Body of pancreas (tissue), 4 donors: ENCODE results near the gene DIMT1. TPM values are rescaled to one million over a fixed set of nuclear protein-coding genes. Genes with fewer than 3 reads are reported as not detected.

ENCODE experiments used
- ATAC-seq: fragments of 150-250 bp; one replicate; pipeline ENCODE4 v1.9.1; 2016
- DNase-seq, 4 donors: peaks; one replicate each; pipeline ENCODE4 v3.0.0-alpha.2; 2019
- H3K27ac ChIP-seq, 4 donors: fragments of 200-600 bp; sonication (generic); 1 replicate in 3 of 4; 2 replicates in 1 of 4; pipeline versions ENCODE4 v1.5.1 to v1.6.1; 2016 to 2019; ENCODE audit warnings: mild to moderate bottlenecking in 1 of 4, mixed read lengths in 1 of 4, moderate library complexity in 1 of 4
- H3K27me3 ChIP-seq, 2 donors: fragments of 200-600 bp; sonication (generic); one replicate each; pipeline ENCODE4 v1.6.0; 2016; ENCODE audit warnings: mild to moderate bottlenecking in 1 of 2
- H3K36me3 ChIP-seq, 2 donors: fragments of 200-600 bp; sonication (generic); replicated peaks in 1 of 2; 2 replicates each; pipeline ENCODE4 v1.5.1; 2016; ENCODE audit warnings: low read depth in 2 of 2; ENCODE audit not compliant: insufficient read depth in 1 of 2
- H3K4me1 ChIP-seq: fragments of 200-600 bp; sonication (generic); one replicate; pipeline ENCODE4 v1.6.0; 2016
- H3K4me3 ChIP-seq, 2 donors: fragments of 200-600 bp; sonication (generic); 1 replicate in 1 of 2; 2 replicates in 1 of 2; pipeline ENCODE4 v1.5.1; 2016 to 2019
- H3K9me3 ChIP-seq, 3 donors: fragments of 200-600 bp; sonication (generic); 1 replicate in 2 of 3; 2 replicates in 1 of 3; pipeline ENCODE4 v1.5.1; 2016
- POLR2A ChIP-seq, 3 donors: fragments of 450-650 bp; IDR thresholded peaks; one replicate each; pipeline ENCODE4 v1.6.1; 2016; ENCODE audit warnings: antibody characterized with exemption in 3 of 3, mild to moderate bottlenecking in 2 of 3
- WGBS, 2 donors: methylation state at CpG; one replicate each; pipeline ENCODE4 v1.1.5; 2017; 5-methylcytosine and 5-hydroxymethylcytosine counted together
- intact Hi-C: fragments of 100-400 bp; cut with DNase I; formaldehyde crosslinking; loops from one replicate; pipeline ENCODE4 v1.15.1; 2023
- total RNA-seq, 2 donors: library from RNA; depleted of rRNA; stranded (reverse); fragments of >200 nt; gene quantifications; one replicate each; pipeline ENCODE4 v1.1.0, GENCODE V29; 2016
- TF ChIP-seq, protein P1 (sequence below), 7 experiments: fragments of 450-650 bp in 4 of 7; fragments of 200-600 bp in 3 of 7; sonication (generic) in 3 of 7; IDR thresholded peaks; one replicate each; pipeline ENCODE4 v1.5.1; 2016 to 2019; ENCODE audit warnings: antibody characterized with exemption in 7 of 7

DIMT1 gene
- total RNA-seq, 2 donors from 2014 or later = 5.9 to 21.8 TPM

DNA sequence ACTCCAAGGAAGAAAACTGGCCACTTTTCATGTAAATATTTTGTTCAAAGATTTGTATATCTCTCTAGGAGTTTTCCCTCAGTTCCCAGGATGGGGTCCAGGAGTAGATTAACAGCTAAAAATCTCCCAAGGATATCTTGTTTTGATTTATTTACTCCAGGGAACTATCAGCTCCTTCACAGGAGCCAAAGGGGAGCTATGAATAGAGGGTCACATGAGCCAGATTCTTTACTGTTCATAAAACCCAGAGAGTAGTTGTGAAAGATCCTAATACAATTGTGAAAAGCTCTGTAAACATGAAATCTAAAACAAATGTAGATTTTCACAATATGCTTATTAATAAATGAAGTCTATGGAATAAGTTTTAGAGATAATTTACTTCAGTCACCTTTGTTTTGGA, 16.9 kb downstream of the DIMT1 start:
- H3K9me3 ChIP-seq = no peaks in the 10 kb centered on the region
- H3K27ac ChIP-seq = peak overlapping the region in 2 of 4 donors; percentile 2 to 67
- no peak for TF ChIP-seq POLR2A (IDR thresholded peaks at IDR 0.05)
- TF ChIP-seq, protein P1, sequence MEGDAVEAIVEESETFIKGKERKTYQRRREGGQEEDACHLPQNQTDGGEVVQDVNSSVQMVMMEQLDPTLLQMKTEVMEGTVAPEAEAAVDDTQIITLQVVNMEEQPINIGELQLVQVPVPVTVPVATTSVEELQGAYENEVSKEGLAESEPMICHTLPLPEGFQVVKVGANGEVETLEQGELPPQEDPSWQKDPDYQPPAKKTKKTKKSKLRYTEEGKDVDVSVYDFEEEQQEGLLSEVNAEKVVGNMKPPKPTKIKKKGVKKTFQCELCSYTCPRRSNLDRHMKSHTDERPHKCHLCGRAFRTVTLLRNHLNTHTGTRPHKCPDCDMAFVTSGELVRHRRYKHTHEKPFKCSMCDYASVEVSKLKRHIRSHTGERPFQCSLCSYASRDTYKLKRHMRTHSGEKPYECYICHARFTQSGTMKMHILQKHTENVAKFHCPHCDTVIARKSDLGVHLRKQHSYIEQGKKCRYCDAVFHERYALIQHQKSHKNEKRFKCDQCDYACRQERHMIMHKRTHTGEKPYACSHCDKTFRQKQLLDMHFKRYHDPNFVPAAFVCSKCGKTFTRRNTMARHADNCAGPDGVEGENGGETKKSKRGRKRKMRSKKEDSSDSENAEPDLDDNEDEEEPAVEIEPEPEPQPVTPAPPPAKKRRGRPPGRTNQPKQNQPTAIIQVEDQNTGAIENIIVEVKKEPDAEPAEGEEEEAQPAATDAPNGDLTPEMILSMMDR (IDR thresholded peaks at IDR 0.05) = no peak
- H3K27me3 ChIP-seq = no peaks in the 10 kb centered on the region
- peaks cover 5 to 19% of the 10 kb centered on the region in 2 donors for H3K36me3 ChIP-seq
- peaks cover 14% of the 10 kb centered on the region for H3K4me1 ChIP-seq
- no peak for ATAC-seq
- intact Hi-C loops = no loop called here
- H3K4me3 ChIP-seq = no peak overlapping the region
- DNase-seq = no peak

- ATAC-seq (peak; percentile 61), DNase-seq (no peak)
- Histone ChIP-seq H3K4me1 (peaks cover 14% of the 10 kb centered on the region), H3K27ac (peak overlapping the region in 3 of 4 donors; percentile 56 to 67 (median 61)), H3K9me3 (no peaks in the 10 kb centered on the region), H3K36me3 (peaks cover 9 to 17% of the 10 kb centered on the region in 2 donors), H3K27me3 (no peaks in the 10 kb centered on the region), H3K4me3 (no peak overlapping the region)
- TF ChIP-seq, protein P1 (IDR thresholded peaks at IDR 0.05) = no peak
- TF ChIP-seq POLR2A (IDR thresholded peaks at IDR 0.05) = no peak
- WGBS, 2 donors = 65 to 75% methylated on average over 2 of the region's 2 CpGs
- intact Hi-C loops = no loop called here
Measured at GRCh38 chr5:62385816-62386400, 17.8 kb downstream of the DIMT1 start.

DNA sequence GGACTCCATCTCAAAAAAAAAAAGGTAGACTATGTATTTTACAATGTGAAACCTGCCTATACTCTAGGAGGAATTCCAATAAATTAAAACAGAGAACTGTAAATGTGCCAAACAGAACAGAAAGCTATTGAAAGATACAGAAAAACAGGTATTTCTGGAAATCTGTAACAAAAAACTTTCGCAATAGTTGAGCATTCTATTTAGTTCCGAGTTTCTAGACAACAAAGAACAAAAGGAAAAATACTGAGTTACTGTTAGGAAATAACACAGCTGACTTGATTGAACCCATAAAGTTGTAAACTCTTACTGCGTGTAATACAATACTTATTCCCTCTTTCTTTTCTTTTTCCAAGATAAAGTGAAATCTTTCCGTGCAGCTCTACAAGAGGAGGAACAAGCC, 18.6 kb downstream of the DIMT1 start:
- H3K27ac ChIP-seq = peak overlapping the region in 3 of 4 donors; percentile 61 to 67 (median 67)
- peaks cover 14% of the 10 kb centered on the region for H3K4me1 ChIP-seq
- ATAC-seq (peak; percentile 86), DNase-seq (no peak)
- WGBS, 2 donors = 36 to 43% methylated on average over 4 of the region's 4 CpGs
- no peaks in the 10 kb centered on the region for H3K27me3 ChIP-seq
- intact Hi-C loops = no loop called here
- no peaks in the 10 kb centered on the region for H3K9me3 ChIP-seq
- H3K36me3 ChIP-seq = peaks cover 9 to 18% of the 10 kb centered on the region in 2 donors
- no peak for TF ChIP-seq POLR2A (IDR thresholded peaks at IDR 0.05)
- no peak overlapping the region for H3K4me3 ChIP-seq

DNA sequence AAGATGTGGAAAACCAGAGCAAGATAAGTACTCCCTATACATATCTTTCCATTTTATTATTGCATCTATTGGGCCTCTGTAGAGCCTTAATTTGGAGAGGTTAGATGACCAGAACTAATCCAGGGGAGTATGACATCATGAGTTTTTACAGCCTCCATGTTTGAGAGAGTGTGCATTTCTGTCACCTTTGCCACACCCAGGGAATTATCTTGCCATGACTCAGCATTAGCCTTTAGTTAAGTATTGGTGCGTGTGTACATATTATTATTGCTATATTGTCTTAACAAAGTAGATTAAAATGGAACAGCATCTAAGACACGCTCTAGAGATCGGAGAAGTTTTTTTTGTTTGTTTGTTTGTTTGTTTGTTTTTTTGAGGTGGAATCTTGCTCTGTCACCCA, 27.6 kb downstream of the DIMT1 start:
- H3K4me1 ChIP-seq = no peaks in the 10 kb centered on the region

GRCh38 chr5:62375627-62376026, 28.1 kb downstream of the DIMT1 start:
- TF ChIP-seq POLR2A (IDR thresholded peaks at IDR 0.05) = no peak
- TF ChIP-seq, protein P1 (IDR thresholded peaks at IDR 0.05) = no peak
- Histone ChIP-seq H3K9me3 (no peaks in the 10 kb centered on the region), H3K27me3 (no peaks in the 10 kb centered on the region), H3K4me1 (no peaks in the 10 kb centered on the region), H3K36me3 (peaks cover 0 to 19% of the 10 kb centered on the region in 2 donors), H3K27ac (no peak overlapping the region), H3K4me3 (no peak overlapping the region)
- DNase-seq (no peak), ATAC-seq (no peak)
- intact Hi-C loops = no loop called here

More for the DNA sequence above, 27.6 kb downstream of the DIMT1 start:
- DNase-seq (no peak), ATAC-seq (no peak)
- Histone ChIP-seq H3K36me3 (peaks cover 0 to 19% of the 10 kb centered on the region in 2 donors), H3K27ac (no peak overlapping the region), H3K27me3 (no peaks in the 10 kb centered on the region), H3K4me3 (no peak overlapping the region), H3K9me3 (no peaks in the 10 kb centered on the region)
- intact Hi-C loops = no loop called here
- TF ChIP-seq, protein P1 (IDR thresholded peaks at IDR 0.05) = no peak
- TF ChIP-seq POLR2A (IDR thresholded peaks at IDR 0.05) = no peak
- WGBS, 2 donors = 97% methylated on average over 3 of the region's 3 CpGs
